Bronchial epithelial cell (primary cell): ENCODE data around the gene ARHGAP23. TPM values are rescaled to one million over a fixed set of nuclear protein-coding genes. Genes with fewer than 3 reads are reported as not detected.

Experiments
- DNase-seq: peaks from one replicate; pipeline ENCODE4 v3.0.0-alpha.2; 2010; ENCODE audit warnings: low read depth
- FAIRE-seq: peaks from 2 replicates; lab custom pipeline; 2011; peaks lifted over from hg19 to GRCh38; lab: Jason Lieb, UNC
- H3K27me3 ChIP-seq: 2 replicates; pipeline ENCODE4 v1.5.1; 2011; ENCODE audit warnings: low read length; ENCODE audit not compliant: control insufficient read depth, insufficient read depth
- H3K36me3 ChIP-seq: 2 replicates; pipeline ENCODE4 v1.5.1; 2011; ENCODE audit warnings: low read length; ENCODE audit not compliant: control insufficient read depth, insufficient read depth
- H3K4me3 ChIP-seq: 2 replicates; pipeline ENCODE4 v1.5.1; 2011; ENCODE audit warnings: mild to moderate bottlenecking, low read depth, low read length, control low read depth
- total RNA-seq: library from RNA; depleted of rRNA; stranded (reverse); fragments of >200 nt; gene quantifications from 2 replicates; pipeline ENCODE4 v1.2.1, GENCODE V29; 2014
- TF ChIP-seq, protein P1 (sequence below): IDR thresholded peaks from 2 replicates; pipeline ENCODE4 v1.5.1; 2011; ENCODE audit warnings: mild to moderate bottlenecking, moderate library complexity, low read length, control low read depth, inconsistent platforms; ENCODE audit not compliant: insufficient read depth, severe bottlenecking

The ARHGAP23 gene, protein sequence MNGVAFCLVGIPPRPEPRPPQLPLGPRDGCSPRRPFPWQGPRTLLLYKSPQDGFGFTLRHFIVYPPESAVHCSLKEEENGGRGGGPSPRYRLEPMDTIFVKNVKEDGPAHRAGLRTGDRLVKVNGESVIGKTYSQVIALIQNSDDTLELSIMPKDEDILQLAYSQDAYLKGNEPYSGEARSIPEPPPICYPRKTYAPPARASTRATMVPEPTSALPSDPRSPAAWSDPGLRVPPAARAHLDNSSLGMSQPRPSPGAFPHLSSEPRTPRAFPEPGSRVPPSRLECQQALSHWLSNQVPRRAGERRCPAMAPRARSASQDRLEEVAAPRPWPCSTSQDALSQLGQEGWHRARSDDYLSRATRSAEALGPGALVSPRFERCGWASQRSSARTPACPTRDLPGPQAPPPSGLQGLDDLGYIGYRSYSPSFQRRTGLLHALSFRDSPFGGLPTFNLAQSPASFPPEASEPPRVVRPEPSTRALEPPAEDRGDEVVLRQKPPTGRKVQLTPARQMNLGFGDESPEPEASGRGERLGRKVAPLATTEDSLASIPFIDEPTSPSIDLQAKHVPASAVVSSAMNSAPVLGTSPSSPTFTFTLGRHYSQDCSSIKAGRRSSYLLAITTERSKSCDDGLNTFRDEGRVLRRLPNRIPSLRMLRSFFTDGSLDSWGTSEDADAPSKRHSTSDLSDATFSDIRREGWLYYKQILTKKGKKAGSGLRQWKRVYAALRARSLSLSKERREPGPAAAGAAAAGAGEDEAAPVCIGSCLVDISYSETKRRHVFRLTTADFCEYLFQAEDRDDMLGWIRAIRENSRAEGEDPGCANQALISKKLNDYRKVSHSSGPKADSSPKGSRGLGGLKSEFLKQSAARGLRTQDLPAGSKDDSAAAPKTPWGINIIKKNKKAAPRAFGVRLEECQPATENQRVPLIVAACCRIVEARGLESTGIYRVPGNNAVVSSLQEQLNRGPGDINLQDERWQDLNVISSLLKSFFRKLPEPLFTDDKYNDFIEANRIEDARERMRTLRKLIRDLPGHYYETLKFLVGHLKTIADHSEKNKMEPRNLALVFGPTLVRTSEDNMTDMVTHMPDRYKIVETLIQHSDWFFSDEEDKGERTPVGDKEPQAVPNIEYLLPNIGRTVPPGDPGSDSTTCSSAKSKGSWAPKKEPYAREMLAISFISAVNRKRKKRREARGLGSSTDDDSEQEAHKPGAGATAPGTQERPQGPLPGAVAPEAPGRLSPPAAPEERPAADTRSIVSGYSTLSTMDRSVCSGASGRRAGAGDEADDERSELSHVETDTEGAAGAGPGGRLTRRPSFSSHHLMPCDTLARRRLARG (N-terminal part only)
- 15.8 and 18.1 TPM in 2 replicates for total RNA-seq

- H3K36me3 ChIP-seq, result no peaks in the 10 kb centered on the region
- no peak for FAIRE-seq
- H3K27me3 ChIP-seq, result no peaks in the 10 kb centered on the region
- peak within 1 kb of the TSS; percentile 66 for H3K4me3 ChIP-seq
- TF ChIP-seq, protein P1, sequence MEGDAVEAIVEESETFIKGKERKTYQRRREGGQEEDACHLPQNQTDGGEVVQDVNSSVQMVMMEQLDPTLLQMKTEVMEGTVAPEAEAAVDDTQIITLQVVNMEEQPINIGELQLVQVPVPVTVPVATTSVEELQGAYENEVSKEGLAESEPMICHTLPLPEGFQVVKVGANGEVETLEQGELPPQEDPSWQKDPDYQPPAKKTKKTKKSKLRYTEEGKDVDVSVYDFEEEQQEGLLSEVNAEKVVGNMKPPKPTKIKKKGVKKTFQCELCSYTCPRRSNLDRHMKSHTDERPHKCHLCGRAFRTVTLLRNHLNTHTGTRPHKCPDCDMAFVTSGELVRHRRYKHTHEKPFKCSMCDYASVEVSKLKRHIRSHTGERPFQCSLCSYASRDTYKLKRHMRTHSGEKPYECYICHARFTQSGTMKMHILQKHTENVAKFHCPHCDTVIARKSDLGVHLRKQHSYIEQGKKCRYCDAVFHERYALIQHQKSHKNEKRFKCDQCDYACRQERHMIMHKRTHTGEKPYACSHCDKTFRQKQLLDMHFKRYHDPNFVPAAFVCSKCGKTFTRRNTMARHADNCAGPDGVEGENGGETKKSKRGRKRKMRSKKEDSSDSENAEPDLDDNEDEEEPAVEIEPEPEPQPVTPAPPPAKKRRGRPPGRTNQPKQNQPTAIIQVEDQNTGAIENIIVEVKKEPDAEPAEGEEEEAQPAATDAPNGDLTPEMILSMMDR, result no peak
- DNase-seq, result no peak
Measured at GRCh38 chr17:38428112-38428642, at the start of gene ARHGAP23. TSS of gene ARHGAP23 (plus strand) at chr17:38428464. CDS start at chr17:38428486, 22 bp downstream.

- TF ChIP-seq, protein P1, result no peak
- DNase-seq, result no peak
- Histone ChIP-seq H3K27me3 (no peaks in the 10 kb centered on the region), H3K4me3 (no peak overlapping the region), H3K36me3 (peaks cover 5% of the 10 kb centered on the region)
- no peak for FAIRE-seq
Measured at GRCh38 chr17:38379448-38379847, 48.8 kb upstream of the ARHGAP23 start.

DNA sequence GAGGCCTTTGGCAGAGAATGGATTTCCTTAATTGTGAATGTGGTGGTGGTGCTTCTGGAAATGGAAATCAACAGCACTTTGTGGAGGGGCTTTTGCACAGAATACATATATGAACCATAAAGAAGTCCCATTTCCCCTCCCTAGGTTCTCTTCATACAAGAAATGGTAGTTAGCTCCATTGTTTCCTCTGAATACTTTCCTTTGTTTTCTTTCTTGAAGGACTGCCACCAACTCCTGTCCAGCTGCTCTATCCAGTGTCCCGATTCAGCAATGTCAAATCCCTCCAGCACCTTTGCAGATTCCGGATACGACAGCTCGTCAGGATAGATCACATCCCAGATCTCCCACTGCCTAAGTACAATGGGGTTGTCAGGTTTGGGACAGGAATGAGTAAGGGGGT, 33.2 kb upstream of the ARHGAP23 start:
- no peak overlapping the region for H3K4me3 ChIP-seq
- no peak for DNase-seq
- FAIRE-seq, result no peak
- H3K36me3 ChIP-seq, result peaks cover 10% of the 10 kb centered on the region
- TF ChIP-seq, protein P1, result no peak
- no peaks in the 10 kb centered on the region for H3K27me3 ChIP-seq

DNA sequence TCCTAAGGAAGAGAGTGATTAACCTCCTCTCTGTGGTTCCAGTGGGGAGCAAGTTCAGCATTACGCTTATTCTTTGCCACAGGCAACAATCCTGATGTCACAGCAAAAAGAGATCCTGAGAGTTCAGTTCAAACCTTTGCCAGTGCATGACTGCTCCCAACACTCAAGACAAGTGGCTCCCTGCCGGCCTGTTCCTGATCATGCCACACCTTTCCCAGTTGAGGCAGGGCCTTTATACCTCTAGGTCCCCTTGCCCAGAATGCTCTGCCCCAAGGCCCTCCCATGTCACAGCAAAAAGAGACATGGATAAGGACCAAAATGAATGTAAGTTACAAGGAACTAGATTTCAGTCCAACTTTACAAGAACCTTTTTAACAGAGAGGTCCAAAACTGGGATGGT, 31.0 kb upstream of the ARHGAP23 start:
- peaks cover 9% of the 10 kb centered on the region for H3K36me3 ChIP-seq
- no peak for FAIRE-seq

More for the DNA sequence above, 31.0 kb upstream of the ARHGAP23 start:
- TF ChIP-seq, protein P1, result no peak
- no peak for DNase-seq
- Histone ChIP-seq H3K4me3 (no peak overlapping the region), H3K27me3 (no peaks in the 10 kb centered on the region)
